ENCODE measurements around the gene MPL. TPM values are rescaled to one million over a fixed set of nuclear protein-coding genes. Genes with fewer than 3 reads are reported as not detected.
A peak's percentile ranks its signal among the peaks of the same experiment; 100 is the strongest.

MPL gene
- total RNA-seq, 1 donor from 2014 or later, result not detected

- no peak for DNase-seq (ENCODE audit: low read depth)
Measured at GRCh38 chr1:43322506-43322905, 15.1 kb upstream of the MPL start.

- no peak for DNase-seq (ENCODE audit: low read depth)
Measured at GRCh38 chr1:43324810-43325209, 12.8 kb upstream of the MPL start.

DNA sequence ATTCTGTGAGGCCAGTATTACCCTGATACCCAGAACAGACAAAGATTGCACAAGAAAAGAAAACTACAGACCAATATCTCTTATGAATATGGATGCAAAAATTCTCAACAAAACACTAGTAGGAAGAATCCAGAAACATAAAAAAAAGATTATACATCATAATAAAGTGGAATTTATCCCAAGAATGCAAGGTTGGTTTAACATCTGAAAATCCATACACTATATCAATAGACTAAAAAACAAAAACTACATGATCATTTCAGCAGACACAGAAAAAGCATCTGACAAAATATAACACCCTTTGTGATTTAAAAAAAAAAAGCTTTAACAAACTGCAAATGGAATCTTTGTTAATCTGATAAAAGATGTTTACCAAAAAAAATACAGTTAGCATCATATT lies 12.2 kb upstream of the MPL start:
- no peak for DNase-seq (ENCODE audit: low read depth)

GRCh38 chr1:43327549-43328292 lies 9.9 kb upstream of the MPL start:
- DNase-seq (ENCODE audit: low read depth), result no peak

- DNase-seq (ENCODE audit: low read depth), result peak; percentile 59
Measured at GRCh38 chr1:43329995-43330751, 7.4 kb upstream of the MPL start.

- no peak for DNase-seq (ENCODE audit: low read depth)
Measured at GRCh38 chr1:43331688-43332087, 5.9 kb upstream of the MPL start.

DNA sequence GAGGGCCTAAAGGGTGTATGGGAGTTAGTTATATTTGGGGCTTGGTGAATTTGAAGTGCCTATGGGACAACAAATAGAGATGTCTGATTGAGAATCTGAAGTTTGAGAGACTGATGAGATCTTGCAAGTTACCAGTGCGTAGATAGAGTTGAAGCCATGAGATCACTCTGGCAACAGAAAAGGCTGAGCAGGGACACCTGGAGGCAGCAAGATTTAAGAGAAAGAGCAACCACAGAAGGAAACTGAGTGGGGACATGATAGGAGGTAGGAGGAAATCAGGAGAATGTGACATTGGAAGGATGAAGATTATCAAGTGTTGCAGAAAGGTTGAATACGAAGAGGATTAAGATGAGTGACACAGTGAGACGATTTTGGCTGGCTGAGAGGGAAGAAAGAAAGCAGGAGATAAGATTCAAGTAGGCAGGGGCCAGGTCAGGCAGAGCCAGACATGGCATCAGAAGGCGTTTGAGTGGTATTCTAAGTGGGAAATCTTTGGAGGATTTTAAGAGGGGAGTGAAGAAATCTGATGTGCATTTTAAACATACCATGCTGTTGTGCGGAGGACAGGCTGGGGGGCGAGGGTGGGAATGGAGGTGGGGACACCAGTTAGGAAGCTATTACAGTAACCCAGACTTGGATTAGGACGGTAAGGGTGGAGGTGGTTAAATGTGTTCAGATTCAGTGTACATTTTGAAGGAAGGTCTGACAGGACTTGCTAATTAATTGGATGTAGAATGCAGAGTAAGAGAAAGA lies 3.0 kb upstream of the MPL start:
- no peak for DNase-seq (ENCODE audit: low read depth)

DNA sequence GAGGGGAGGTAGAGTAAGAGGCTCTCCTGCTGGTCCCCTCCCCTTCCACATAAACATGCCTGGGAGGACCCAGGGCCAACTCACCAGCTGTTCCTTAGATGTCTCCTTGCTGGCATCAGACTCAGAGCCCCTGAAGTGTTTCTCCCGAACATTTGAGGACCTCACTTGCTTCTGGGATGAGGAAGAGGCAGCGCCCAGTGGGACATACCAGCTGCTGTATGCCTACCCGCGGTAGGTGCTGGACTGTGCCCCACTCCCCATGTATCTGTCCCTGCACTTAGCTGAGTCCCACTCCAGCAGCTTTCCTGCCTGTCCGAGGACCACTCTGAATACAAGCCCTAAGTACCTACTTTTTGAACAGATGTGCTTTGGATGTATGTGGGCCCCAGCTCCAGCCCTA lies 383 bp downstream of the MPL start:
- no peak for DNase-seq (ENCODE audit: low read depth)

GRCh38 chr1:43339584-43340232 lies 2.1 kb downstream of the MPL start:
- no peak for DNase-seq (ENCODE audit: low read depth)

DNA sequence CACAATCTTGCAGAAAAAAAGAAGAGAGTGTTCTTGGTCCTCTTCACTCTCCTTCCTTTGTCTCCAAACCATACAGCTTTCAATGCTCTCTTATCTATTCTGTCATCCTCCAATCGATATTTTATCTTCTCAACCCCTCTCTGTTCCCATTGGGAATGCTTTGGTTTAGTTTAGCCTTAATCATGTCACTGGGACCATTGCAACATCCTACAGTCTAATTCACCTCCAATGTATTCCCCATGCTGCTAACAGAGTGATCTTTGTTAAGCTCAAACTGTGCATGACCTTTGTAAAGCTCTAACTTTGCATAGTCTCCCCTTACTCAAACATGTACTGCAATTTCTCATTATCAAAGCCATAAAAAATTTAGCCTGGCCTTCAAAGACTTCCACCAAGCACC lies 2.9 kb downstream of the MPL start:
- DNase-seq (ENCODE audit: low read depth), result no peak

- no peak for DNase-seq (ENCODE audit: low read depth)
Measured at GRCh38 chr1:43344267-43344850, 6.7 kb downstream of the MPL start.

DNA sequence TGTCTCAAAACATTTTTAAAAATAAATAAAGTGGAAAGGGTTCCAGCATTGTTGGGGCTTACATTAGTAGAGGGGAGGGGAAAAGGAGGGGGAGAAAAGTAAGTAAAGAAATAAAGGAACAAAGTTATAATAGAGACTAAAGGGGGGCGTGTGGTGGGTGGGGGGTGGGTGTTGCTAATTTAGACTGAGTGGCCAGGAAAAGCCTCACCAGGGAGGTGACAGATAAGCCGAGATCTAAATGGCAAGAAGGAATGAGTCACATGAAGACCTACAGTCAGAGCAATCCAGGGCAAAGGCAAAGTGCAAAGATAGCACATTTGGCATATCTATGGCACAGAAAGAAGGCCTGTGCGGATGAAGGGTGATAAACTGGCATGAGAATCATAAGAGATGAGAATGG lies 7.5 kb downstream of the MPL start:
- no peak for DNase-seq (ENCODE audit: low read depth)

- DNase-seq (ENCODE audit: low read depth), result no peak
Measured at GRCh38 chr1:43346636-43347035, 9.0 kb downstream of the MPL start.

DNA sequence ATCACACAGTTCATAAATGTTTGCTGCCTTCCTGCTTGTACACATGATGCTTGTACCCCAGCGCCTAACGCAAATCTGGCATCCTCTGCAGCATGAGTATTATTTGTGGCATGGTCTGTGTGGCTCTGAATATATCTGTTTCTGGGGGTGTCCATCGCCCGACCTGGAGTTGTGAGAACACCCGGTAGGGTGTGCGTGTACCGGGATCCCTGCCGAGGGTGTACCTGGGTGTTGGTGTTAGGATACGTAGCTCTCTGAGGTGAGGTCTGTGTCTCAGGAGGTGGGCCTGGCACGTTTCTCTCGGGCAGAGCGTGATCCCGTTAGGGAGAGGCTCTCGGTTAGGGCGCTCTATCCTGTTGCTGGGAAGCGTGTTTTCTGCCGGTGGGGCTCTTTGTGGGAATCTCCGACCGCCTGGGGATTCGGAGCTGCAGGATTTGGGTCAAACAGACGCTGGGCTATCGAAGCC lies 10.8 kb downstream of the MPL start:
- DNase-seq (ENCODE audit: low read depth), result no peak

GRCh38 chr1:43348809-43349593 lies 11.4 kb downstream of the MPL start:
- DNase-seq (ENCODE audit: low read depth), result peak; percentile 69

- DNase-seq (ENCODE audit: low read depth), result peak; percentile 79
Measured at GRCh38 chr1:43349594-43350306, 12.1 kb downstream of the MPL start.

GRCh38 chr1:43350976-43351375 lies 13.4 kb downstream of the MPL start:
- DNase-seq (ENCODE audit: low read depth), result no peak

GRCh38 chr1:43351421-43352350 lies 14.1 kb downstream of the MPL start:
- DNase-seq (ENCODE audit: low read depth), result no peak

- DNase-seq (ENCODE audit: low read depth), result no peak
Measured at GRCh38 chr1:43352351-43352705, 14.7 kb downstream of the MPL start.

Measured in renal cortical epithelial cell (primary cell).